Measurements from ENCODE around the gene CDK10.
"Not testable (repeated sequence)": the region's sequence is repeated elsewhere in the genome, so short reads cannot be mapped to it uniquely, and the experiment has no call there.

The CDK10 gene

DNA sequence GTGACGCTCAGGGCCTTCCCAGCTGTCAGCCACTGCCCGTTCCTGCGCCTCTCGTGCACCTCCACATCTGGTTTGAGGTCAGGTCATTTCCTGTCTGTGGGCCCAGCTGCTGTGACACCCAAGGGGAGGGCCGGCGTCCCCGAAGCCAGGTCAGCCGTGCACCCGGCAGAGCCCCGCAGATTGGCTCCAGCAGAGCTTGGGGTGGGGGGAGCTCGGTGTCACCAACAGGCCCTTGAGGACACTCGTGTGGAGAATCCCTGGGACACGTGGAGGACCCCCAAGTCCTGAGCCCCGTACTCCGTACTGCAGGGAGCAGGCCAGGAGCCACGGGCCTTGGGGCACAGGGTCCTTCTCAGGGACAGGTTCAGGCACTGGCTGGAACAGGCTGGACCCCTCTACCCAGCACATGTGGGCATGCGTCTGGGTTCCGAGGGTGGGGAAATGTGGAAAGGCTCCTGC is 10.2 kb downstream of the CDK10 start:
- DNase-seq, result no peak

- no peak for DNase-seq
These were observed 10.7 kb downstream of the CDK10 start for GRCh38 chr16:89697161-89697615.

- no peak for DNase-seq
These were observed 11.3 kb downstream of the CDK10 start for GRCh38 chr16:89697616-89698331.

- not testable (repeated sequence) for DNase-seq
These were observed 12.2 kb downstream of the CDK10 start for GRCh38 chr16:89698717-89699116.

DNA sequence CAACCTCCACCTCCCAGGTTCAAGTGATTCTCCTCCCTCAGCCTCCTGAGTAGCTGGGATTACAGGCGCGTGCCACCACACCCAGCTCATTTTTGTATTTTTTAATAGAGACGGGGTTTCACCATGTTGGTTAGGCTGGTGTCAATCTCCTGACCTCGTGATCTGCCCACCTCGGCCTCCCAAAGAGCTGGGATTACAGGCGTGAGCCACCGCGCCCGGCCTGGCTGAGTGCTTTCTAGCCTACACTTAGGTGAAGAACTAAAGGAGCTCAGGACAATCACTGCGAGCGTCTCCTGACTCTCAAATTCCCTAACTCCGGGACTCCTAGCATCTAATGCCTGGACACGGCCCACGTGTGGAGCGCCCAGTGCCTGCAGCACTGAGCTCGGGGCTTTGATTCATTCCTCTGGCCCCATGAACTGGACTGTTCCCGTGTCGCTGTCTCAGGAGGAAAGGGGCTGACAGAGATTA is 13.2 kb downstream of the CDK10 start:
- not testable (repeated sequence) for DNase-seq

- peak; percentile 94 for DNase-seq
These were observed 13.7 kb downstream of the CDK10 start for GRCh38 chr16:89700100-89700648.

DNA sequence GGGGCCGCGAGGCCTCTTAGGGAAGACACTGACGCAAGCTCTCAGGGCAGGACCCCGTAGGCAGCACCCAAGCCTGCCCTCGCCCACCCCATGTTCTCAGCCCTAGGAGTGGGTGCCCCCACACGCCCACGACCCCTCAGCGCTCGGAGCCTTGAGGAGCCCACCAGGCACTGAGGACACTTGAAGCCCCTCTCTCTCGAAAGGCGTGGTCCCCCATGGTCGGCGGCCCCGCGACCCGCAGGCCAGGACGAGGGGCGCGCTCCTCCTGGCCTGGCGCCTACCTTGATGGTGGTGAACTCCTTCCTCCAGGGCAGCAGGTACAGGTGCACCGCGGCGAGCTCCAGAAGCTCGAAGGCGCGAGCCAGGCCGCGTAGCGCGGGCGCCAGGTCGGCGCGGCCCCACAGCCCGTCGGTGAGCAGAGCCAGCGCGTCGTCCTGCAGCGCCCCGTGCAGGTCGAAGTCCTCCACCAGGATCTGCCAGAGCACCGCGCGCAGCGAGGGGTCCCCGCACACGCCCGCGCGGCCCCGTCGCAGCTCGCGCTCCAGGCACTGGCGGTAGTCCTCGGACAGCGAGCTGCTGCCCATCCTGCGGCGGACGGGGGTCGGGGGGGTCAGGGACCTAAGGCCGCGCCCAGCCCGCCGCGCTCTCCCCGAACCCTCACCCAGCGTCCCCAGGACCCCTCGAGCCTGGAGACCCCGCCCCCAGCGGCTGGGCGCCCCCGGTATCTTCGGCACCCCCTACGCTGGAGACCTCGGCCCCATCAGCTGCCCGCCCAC is 14.3 kb downstream of the CDK10 start:
- DNase-seq, result peak; percentile 32

DNA sequence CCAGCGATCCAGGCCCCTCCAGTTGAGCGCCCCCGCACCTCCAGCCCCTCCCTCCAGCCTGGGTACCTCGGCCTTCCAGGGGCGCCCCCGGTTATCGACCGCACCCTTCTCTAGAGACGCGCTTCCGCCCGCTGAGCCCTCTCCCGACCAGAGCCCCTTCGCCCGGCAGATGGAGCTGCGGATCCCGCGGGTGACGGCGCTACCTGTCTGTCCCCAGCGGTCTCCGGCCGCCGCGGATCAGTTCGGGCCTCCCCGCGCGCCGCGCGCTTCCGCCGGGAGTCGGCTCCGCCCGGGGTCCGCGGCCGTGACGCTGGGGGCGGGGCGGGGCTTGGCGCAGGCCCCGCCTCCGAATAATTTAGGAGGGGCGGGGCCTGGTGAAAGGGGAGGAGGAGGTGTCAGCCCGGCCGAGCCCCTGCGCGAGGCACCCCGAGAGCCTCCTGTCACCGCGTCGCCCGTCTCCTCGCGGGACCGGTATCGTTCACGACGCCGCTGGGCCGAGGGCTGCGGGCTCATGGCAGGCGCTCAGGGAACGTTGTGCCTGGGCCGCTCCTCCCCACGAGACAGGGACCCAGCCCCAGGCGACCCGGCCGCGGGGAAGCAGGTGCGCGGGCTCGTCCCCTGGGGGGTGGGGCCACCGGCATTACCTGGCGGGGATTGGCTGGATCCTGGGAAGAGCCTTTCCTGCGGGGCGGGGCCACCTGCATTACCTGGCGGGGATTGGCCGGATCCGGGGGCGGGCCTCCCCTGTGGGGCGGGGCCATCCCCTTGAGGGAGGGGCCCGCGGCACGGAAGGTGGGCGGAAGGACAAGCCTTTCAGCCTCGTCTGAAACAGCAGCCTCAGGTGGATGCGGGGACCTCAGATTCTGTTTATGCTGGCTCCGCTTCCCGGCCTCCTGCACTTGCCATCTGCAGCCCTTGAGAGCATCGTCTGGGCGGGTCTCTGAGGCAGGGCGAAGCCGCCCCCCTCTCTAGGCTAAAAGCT is 15.2 kb downstream of the CDK10 start, which contains the start of gene SPATA2L:
Gene SPATA2L (minus strand): TSS at position 281 of the 982 bp plus-strand sequence. CDS start 473 bp downstream, outside the sequence.
- peak; percentile 97 for DNase-seq

DNA sequence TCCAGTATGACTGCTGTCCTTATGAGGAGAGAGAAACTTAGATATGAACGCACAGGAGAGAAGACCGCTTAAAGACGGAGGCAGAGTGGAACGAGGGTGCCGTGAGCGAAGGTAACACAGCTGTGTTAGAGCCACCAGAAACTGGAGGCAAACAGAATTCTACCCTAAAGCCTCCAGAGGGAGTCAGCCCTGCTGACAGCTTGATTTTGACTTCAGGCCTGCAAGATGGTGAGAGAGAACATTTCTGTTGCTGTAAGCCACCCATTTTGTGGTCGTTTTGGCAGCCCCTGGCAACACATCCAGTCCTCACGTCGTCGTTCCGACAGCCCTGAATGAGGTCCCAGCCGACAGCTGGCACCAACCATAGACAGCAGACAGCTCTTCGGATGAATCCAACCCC is 17.8 kb downstream of the CDK10 start:
- no peak for DNase-seq

DNA sequence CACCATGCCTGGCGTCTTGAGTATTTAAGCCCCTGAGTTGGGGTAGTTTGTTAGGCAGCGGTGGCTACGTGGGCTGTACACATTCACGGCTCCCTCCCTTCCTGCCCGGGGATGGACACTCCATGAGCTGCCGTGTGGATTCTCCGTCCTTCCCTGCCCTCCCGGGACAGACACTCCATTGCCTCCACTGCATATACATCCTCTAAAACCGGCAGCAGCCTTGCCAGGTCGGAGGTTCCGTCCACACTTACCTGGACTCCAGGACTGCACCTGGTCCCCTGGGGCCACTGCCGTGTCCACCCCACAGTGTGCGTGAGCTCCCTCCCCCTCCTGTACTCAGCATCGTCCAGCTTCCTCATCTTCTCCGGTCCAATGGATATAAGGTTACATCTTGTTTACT is 18.5 kb downstream of the CDK10 start:
- no peak for DNase-seq

GRCh38 chr16:89706518-89707260 is 20.2 kb downstream of the CDK10 start:
- no peak for DNase-seq

GRCh38 chr16:89707695-89708094 is 21.2 kb downstream of the CDK10 start:
- DNase-seq, result no peak

GRCh38 chr16:89708481-89708931 is 22.0 kb downstream of the CDK10 start:
- no peak for DNase-seq

GRCh38 chr16:89709166-89709565 is 22.7 kb downstream of the CDK10 start:
- no peak for DNase-seq

DNA sequence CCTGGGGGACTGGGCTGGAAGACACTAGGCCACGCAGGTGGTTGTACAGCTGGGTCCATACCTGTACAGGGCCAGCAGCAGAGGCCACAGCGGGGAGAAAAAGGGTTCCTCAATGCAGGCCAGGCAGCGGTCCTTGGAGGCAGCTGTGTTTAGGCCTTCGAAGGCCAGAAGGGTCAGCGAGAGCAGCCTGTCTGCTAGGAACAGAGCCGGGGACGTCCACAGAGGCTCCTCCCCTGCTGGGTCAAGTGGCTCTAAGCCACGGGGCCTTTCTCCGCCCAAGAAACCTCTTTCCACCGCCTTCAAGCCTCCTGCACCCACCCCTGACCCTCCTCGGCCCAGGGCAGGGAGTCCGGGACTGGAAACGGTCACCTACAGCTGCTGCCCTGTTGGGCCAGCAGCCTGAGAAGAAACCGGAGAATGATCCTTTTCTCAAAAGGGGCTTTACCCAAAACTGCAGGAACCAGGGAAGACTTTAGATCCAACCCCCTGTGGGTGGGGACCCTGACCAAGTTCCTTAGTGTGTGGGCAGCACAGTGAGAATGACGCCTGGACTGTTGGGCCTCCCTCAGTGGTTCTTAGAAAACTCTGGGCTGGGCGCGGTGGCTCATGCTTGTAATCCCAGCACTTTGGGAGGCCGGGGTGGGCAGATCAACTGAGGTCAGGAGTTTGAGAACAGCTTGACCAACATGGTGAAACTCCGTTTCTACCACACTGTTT is 23.4 kb downstream of the CDK10 start:
- no peak for DNase-seq

- DNase-seq, result no peak
These were observed 24.4 kb downstream of the CDK10 start for GRCh38 chr16:89710709-89711564.

- DNase-seq, result peak; percentile 54
These were observed 25.2 kb downstream of the CDK10 start for GRCh38 chr16:89711601-89712273.

GRCh38 chr16:89712274-89712781 is 25.8 kb downstream of the CDK10 start:
- no peak for DNase-seq

DNA sequence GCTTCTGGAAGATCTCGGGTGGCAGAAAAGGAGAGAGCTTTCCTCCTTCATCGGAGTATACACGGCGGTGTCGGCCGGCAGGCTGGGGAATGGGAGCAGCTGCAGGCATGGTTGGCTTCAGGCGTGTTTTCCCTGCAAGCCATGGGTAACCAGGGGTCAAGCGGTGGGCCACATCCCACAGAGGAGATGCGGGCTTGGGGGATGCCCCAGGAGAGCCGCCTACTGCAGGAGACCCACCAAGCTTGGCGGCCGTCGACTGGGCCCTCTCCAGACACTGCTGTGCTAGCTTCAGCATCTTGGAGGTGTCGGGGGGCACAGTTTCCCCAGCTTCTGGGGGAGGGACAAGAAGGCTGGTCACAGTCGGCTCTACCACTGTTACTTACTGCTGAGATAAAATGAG is 30.0 kb downstream of the CDK10 start:
- no peak for DNase-seq
